GM19239 (cell line): ENCODE results near the gene PSEN1.
A peak's percentile ranks its signal among the peaks of the same experiment; 100 is the strongest.

ENCODE experiments used
- DNase-seq: peaks from one replicate; pipeline ENCODE4 v3.0.0; 2011; ENCODE audit warnings: low spot score; ENCODE audit not compliant: insufficient read length
- FAIRE-seq: peaks from 2 replicates; lab custom pipeline; 2011; peaks lifted over from hg19 to GRCh38; lab: Jason Lieb, UNC

PSEN1 gene

DNA sequence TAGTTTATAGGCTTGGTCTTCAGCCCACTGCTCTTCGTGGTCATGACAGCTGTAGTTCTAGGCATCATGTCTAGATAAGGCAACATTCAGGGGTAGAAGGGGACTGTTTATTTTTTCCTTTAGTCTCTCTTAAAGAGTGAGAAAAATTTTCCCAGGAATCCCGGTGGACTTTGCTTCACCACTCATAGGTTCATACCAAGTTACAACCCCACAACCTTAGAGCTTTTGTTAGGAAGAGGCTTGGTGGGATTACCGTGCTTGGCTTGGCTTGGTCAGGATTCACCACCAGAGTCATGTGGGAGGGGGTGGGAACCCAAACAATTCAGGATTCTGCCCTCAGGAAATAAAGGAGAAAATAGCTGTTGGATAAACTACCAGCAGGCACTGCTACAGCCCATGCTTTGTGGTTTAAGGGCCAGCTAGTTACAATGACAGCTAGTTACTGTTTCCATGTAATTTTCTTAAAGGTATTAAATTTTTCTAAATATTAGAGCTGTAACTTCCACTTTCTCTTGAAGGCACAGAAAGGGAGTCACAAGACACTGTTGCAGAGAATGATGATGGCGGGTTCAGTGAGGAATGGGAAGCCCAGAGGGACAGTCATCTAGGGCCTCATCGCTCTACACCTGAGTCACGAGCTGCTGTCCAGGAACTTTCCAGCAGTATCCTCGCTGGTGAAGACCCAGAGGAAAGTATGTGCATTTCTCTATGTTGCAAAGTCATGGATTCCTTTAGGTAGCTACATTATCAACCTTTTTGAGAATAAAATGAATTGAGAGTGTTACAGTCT is 75.1 kb downstream of the PSEN1 start:
- DNase-seq (no peak), FAIRE-seq (no peak)

DNA sequence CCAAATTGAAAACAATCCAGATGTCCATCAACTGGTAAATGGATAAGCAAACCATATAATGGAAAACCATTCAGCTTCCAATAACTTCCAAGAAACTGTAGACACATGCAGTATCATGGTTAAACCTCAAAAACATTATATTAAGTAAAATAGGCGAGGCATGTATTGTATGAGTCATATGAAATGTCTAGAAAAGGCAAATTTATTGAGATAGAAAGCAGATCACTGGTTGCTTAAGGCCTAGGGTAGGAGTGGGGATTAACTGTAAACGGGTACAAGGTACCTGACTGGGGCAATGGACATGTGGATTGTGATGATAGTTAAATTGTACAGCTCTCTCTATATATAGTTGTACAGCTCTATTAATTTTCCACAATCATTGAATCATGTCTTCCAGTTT is 79.7 kb downstream of the PSEN1 start:
- FAIRE-seq (no peak), DNase-seq (no peak)

DNA sequence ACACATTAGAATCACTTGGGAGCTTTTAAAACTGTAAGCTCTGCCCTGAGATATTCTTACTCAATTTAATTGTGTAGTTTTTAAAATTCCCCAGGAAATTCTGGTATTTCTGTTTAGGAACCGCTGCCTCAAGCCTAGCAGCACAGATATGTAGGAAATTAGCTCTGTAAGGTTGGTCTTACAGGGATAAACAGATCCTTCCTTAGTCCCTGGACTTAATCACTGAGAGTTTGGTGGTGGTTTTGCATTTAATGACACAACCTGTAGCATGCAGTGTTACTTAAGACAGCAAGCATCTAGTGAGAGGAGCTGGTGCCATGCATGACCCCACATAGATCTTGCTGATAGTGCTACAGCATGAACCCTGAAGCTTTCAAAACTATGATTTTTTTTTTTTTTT is 81.1 kb downstream of the PSEN1 start:
- no peak for FAIRE-seq

DNA sequence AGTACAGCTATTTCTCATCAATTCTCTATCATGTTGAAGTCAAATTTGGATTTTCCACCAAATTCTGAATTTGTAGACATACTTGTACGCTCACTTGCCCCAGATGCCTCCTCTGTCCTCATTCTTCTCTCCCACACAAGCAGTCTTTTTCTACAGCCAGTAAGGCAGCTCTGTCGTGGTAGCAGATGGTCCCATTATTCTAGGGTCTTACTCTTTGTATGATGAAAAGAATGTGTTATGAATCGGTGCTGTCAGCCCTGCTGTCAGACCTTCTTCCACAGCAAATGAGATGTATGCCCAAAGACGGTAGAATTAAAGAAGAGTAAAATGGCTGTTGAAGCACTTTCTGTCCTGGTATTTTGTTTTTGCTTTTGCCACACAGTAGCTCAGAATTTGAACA is 83.8 kb downstream of the PSEN1 start:
- DNase-seq (no peak), FAIRE-seq (no peak)

More for the DNA sequence above, 81.1 kb downstream of the PSEN1 start:
- DNase-seq, result no peak

DNA sequence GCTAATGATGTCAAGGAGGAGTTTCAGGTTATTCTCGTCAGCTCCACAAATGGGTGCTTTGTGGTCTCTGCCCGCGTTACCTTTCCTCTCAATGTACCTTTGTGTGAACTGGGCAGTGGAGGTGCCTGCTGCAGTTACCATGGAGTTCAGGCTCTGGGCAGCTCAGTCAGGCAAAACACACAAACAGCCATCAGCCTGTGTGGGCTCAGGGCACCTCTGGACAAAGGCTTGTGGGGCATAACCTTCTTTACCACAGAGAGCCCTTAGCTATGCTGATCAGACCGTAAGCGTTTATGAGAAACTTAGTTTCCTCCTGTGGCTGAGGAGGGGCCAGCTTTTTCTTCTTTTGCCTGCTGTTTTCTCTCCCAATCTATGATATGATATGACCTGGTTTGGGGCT is 84.3 kb downstream of the PSEN1 start:
- no peak for FAIRE-seq
- no peak for DNase-seq

DNA sequence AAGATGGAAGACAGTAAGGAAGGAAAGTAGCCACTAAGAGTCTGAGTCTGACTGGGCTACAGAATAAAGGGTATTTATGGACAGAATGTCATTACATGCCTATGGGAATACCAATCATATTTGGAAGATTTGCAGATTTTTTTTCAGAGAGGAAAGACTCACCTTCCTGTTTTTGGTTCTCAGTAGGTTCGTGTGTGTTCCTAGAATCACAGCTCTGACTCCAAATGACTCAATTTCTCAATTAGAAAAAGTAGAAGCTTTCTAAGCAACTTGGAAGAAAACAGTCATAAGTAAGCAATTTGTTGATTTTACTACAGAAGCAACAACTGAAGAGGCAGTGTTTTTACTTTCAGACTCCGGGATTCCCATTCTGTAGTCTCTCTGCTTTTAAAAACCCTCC is 85.6 kb downstream of the PSEN1 start:
- FAIRE-seq (no peak), DNase-seq (no peak)

DNA sequence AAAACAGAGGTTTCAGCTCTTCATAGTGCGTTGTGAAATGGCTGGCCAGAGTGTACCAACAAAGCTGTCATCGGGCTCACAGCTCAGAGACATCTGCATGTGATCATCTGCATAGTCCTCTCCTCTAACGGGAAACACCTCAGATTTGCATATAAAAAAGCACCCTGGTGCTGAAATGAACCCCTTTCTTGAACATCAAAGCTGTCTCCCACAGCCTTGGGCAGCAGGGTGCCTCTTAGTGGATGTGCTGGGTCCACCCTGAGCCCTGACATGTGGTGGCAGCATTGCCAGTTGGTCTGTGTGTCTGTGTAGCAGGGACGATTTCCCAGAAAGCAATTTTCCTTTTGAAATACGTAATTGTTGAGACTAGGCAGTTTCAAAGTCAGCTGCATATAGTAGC is 86.7 kb downstream of the PSEN1 start:
- FAIRE-seq (peak; percentile 83), DNase-seq (no peak)

DNA sequence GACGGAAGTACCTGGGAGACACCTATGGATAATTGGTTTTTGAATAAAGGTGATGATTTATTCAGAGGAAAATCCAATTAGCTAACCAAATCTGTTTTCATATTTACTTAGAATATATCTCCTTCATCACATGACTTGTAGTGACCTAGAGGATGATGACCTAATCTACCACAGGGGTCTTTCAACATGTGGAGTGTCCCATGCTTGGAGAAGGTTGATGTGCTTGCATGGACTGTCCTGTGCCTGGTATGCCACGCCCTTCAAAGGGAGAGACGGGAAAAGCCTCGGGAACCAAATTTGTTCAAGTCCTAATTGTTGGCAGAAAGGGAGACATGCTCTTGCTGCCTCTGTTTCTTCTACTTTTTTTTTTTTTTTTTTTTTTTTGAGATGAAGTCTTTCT is 89.2 kb downstream of the PSEN1 start:
- no peak for DNase-seq
- FAIRE-seq, result no peak

DNA sequence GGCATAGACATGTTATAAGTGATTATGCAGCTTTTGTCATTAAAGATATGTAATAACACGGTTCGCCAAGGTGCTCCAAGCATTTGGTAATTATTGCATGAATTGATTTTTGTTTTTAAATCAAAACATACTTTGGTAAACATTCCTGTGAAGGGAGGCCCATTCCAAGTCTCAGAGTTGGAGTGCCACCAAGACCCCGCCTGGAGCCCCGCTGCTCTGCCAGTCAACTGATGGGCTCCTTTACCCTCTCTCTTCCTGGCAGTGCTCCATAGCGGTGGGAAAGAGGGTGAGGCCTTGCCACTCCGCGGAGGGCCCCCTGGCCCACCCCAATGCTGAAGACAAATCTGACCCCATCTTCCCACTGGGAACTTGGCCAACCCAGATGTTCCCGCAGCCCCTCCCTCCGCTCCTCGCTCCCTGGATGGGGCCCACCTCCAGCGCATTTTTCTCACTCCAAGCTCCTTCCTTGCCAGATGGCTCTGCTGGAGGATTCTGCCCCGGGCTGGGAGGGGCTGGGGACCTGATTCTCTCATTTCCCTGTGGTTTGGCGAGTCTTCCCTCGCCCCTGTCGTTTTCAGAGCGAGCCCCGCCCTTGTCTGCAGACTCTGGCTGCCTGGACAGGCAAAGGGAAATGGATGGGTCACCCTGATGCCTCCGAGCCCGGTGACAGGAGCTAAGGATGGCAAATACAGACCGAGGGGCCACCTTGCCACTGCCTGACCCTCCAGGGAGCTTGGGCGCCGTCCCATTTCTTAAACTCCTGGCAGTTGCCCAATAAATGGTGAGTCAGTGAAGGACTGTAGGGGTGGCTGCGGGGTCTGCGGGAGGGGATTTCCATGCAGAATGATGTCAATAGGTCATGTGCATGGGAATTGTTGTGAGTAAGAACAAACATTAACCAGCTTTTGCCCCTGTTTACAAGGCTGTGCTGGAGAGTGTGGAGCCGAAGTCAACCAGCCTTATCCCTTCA is 91.8 kb downstream of the PSEN1 start:
- DNase-seq (no peak), FAIRE-seq (no peak)

DNA sequence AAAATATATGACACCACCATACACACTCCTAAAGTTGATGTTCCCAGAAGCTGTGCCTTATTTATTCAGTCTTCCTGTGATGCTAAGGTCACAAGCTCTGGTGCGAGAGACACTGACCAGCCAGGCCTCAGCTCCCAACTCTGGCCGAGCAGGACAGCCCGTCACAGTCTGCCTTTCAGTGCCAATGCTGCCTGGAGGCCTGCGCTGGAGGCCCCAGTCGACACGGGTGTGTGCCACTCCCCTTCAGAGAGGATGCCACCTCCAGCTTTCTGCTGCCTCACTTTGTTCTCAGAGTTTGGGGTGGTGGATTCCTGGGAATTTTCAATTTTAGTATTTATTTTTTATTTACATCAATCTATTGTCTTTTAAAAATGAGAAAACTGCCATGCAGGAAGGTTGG is 93.7 kb downstream of the PSEN1 start:
- DNase-seq, result no peak
- no peak for FAIRE-seq

DNA sequence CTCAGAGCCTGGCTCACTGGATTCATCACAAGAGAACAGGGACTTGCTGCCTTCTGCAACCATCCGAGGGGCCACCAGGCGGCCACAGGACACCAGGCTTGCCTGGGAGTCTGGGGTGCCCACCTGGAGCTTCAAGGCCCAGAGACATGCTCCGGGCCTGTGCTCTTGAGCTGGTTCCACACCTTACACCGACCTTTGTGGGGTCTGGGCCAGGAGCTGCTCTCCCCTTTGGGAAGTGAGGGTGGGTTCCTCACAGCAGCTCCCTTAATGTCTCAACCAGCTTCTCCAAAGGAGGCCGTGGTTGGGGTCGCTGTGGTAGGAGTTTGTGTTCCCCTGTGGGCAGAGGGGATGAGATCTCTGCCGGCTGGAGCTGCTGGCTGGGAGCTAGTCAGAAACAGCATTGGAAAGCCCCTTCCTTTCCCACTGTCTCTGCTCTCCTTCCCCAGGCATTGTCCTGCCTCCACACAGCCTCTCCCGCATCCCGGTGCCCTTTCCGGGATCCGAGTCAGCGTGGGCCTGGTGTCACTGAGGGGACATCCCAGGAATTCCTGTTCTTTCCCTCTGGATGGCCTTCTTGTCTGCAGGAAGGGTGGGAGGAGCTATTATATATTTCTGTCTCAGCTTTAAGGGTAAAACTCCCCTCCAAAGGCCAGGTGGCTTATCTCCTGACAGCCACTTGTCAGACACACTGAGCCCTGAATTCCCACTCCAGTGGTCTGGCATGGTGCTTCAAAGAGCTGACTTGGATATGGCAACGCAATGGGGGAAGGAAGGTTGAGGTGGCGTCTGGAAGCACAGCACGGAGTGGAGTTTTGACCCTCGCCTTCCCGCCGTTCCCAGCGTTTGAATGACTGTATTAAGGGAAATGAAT is 95.9 kb downstream of the PSEN1 start:
- FAIRE-seq, result no peak

DNA sequence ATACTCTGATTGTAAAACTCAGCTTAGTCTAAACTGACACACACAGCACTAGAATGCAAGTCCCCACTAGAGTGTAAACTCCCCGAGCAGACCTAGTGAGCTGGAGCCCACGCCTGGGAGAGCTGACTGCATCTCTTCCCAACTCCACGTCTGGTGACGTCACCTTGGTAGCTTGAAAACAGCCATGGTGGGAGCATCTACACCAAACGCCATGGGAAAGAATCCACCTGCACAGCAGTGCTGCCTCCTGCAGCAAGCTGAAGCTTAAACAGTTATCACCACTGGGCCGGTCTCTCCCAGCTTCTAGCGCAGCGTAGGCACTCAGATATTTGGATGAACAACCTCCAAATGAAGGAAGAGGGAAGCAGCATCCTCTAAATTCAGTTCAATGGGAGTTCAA is 96.7 kb downstream of the PSEN1 start:
- FAIRE-seq, result no peak
- no peak for DNase-seq

More for the DNA sequence above, 95.9 kb downstream of the PSEN1 start:
- no peak for DNase-seq

DNA sequence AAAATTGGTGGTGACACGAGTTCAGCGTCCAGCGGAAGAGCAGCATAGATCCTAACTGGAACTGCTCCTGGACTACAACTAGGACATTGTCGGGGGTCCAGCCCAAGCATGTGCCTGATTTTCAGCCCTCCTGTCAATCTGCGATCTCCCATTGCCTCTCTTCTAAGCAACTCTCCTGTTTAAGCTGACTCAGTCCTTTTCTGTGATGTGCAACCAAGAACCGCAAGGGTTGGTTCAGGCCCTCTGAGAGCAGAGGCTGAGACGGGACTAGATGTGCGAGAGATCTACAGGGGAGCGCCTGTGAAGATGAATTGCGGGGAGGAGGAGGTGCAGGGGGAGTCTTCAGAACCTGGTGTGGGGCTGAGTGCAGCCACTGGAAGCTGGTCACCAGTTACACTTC is 97.3 kb downstream of the PSEN1 start:
- no peak for DNase-seq
- no peak for FAIRE-seq

DNA sequence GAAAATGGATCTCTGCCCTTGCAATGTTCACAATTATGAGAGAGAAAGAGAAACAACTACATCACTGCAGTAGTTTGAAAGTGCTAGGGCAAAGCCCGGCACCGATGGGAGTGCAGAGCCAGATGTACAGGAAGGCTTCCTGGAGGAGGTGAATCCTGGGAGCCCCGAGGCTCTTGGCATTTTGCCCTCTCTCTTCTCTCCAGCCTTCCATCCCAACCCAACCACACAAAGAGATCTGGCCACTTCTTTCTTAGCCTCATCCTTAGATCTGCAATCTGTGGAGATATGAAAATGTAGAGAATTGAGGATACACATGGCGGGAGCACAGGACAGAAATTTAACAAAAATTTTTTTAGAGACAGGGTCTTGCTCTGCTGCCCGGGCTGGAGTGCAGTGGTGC is 97.7 kb downstream of the PSEN1 start:
- FAIRE-seq, result no peak
- no peak for DNase-seq

DNA sequence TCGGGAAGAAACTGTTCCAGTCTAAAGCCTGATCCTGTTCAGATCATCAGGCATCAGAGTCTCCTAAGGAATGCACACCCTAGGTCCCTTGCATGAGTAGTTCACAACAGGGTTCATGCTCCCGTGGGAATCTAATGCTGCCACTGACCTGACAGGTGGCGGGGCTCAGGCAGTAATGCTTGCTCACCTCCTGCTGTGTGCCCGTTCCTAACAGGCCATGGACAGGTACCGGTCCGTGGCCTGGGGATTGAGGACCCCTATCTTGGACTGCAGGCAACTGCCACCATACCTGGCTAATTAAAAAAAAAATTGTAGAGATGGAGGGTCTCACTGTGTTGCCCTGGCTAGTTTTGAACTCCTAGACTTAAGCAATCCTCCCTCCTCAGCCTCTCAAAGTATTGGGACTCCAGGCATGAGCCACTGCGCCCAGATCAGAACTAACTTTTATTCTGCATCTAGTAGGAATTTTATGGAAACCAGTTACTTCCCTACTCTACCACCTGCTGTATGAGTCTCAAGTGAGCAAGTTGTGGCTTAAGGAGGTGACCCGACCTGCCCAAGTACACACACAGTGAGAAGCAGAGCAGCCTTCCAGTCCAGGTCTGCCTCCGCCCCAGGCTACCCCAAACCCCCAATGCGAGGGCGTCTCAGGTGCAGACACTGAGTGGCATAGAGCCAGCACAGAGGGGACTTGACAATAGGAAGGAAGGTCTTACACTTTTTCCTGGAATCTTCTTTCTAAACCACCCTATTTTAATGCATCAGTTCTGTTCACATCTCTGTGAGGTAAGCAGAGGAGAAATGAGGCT is 98.5 kb downstream of the PSEN1 start:
- no peak for FAIRE-seq
- DNase-seq, result no peak

DNA sequence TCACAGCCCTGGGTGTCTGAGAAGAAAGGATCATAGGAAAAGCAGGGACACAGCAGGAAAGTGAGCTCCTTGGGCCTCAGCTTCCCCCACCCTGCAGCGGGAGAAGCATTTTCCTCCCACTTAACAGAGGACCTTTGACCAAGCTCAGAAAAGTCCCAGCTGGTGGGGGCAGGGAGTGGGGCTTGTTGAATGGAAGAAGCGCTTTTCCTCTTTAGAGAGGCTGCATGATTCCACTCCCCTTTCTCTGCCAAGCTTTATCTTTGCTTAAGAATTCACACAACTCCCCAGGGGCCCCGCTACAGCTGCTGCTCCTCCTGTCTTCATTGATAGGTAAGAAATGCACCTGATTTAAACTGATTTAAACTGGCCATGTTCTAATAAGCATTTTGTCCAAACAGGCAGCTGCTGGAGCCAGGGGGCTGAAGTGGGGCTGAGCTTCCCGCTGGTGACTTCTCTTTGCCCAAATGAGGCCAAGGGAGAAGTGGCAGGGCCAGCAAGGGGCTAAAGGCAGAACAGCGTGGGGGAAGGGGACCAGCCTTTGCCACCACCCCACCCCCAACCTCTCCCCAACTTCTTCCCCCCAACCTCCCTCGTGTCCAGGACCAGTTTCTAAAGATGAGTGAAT is 99.3 kb downstream of the PSEN1 start:
- FAIRE-seq (no peak), DNase-seq (no peak)

DNA sequence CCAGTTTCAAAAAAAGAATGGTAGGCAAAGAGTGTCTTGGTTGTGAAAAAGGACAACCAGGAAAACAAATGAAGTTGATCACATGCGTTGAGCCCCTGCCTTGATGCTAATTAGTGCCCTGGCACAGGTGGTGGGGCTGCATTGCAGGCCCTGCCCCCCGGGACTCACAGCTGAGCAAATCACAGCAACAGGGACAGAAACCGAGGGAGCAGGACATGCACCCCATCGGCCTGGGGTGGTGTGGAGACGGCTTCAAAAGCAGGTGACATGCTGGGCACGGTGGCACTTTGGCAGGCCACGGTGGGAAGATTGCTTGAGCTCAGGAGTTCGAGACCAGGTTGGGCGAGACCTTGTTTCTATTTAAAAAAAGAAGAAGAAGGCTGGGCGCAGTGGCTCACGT is 99.8 kb downstream of the PSEN1 start:
- FAIRE-seq, result no peak

DNA sequence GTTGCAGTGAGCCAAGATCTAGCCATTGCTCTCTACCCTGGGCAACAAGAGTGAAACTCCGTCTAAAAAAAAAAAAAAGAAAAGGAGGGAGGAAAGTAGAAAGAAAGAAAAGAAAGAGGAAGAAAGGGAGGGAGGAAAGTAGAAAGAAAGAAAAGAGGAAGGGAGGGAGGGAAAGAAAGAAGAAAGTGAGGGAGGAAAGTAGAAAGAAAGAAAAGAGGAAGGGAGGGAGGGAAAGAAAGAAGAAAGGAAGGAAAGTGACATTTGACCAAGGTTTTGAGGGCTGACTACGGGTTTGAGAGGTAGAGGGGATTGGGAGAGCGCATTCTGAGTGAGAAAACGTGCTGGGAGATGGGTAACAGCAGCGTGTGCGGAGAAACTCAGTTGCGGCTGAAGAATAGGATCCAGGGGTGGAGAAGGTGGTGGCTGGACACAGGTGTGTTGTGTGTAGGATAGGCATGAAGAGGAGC is 100.5 kb downstream of the PSEN1 start:
- no peak for DNase-seq
- FAIRE-seq, result peak; percentile 48

More for the DNA sequence above, 99.8 kb downstream of the PSEN1 start:
- no peak for DNase-seq

DNA sequence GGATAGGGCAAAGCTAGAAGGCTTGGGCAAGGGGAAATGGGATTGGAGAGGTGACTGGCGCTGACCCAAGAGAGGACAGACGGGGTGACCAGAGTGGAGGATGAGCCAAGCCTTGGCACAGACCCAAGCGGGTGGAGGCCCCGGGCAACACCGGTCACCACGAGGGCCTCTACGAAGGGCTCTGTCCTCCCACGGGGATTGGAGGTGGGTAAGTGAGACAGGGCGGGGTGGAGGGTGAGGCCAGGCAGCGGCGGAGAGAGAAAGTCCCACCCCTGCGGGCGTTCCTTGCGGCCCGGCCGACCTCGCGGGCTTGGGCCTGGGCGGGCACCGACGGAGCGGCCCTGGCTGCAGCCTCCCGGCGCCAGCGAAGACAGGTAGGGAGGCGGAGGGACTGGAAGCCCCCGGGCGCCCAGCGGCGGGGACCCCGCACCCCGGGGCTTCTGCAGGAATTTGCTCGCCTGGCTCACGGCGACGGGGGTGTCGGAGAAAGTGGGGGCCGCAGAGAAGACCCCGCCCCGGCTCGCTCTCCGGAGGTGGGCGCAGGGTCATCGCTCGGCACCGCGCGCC is 101.0 kb downstream of the PSEN1 start, which contains the start of gene PAPLN:
PAPLN (plus strand) TSS at position 288 of the 567 bp plus-strand sequence. CDS start 2,273 bp downstream, outside the sequence.
- FAIRE-seq, result no peak
- DNase-seq, result no peak
